Stimulated activated memory B cell treated with anti-CD40 and anti-IgM and Interleukin-4, amounts not matched to agents 10 μg/mL and 1 μg/mL and 100 μg/mL, for 72 hours (primary cell): ENCODE measurements around the gene DHPS.
"Not testable (repeated sequence)": the region's sequence is repeated elsewhere in the genome, so short reads cannot be mapped to it uniquely, and the experiment has no call there.

Experiments
- ATAC-seq: fragments of 150-1000 bp; cut with Tn5 transposase; 2 replicates; pipeline ENCODE4 v1.10.0; 2021
- H3K27ac Mint-ChIP-seq: one replicate; pipeline ENCODE4 v1.8.0; 2022; ENCODE audit warnings: mild to moderate bottlenecking, mixed read lengths
- H3K27me3 Mint-ChIP-seq: one replicate; pipeline ENCODE4 v1.8.0; 2022; ENCODE audit warnings: mixed read lengths
- H3K36me3 Mint-ChIP-seq: one replicate; pipeline ENCODE4 v1.8.0; 2022; ENCODE audit warnings: mixed read lengths
- H3K4me1 Mint-ChIP-seq: one replicate; pipeline ENCODE4 v1.8.0; 2022; ENCODE audit warnings: mixed read lengths
- H3K4me3 Mint-ChIP-seq: one replicate; pipeline ENCODE4 v1.8.0; 2022; ENCODE audit warnings: mild to moderate bottlenecking, moderate library complexity, mixed read lengths
- H3K9me3 Mint-ChIP-seq: one replicate; pipeline ENCODE4 v1.8.0; 2022; ENCODE audit warnings: mixed read lengths

DHPS gene

DNA sequence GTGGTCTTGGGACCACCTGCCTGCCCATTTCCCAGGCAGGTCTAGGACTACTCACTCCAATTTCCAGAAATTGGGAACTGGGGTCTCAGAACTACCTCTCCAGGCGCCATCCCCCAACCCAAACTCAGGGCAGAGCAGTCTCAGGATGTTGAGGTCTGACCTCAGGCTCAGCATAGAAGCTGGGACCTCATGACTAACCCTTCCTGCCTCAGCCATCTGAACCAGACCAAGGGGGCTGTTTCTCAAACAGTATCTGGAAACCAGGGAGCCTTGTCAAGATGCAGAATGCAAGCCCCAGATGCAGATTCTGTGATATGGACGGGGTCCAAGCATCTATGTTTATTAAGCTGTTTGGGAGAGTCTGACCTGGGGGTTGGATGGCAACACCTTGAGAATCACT is 13.4 kb upstream of the DHPS start:
- Mint-ChIP-seq H3K9me3 (no peaks in the 10 kb centered on the region), H3K27ac (no peak overlapping the region), H3K27me3 (no peaks in the 10 kb centered on the region), H3K4me1 (no peaks in the 10 kb centered on the region), H3K36me3 (peaks cover 11% of the 10 kb centered on the region), H3K4me3 (no peak overlapping the region)
- ATAC-seq = no peak

GRCh38 chr19:12694641-12695040 is 13.0 kb upstream of the DHPS start:
- Mint-ChIP-seq H3K4me1 (no peaks in the 10 kb centered on the region), H3K9me3 (no peaks in the 10 kb centered on the region), H3K36me3 (peaks cover 11% of the 10 kb centered on the region), H3K27ac (no peak overlapping the region), H3K27me3 (no peaks in the 10 kb centered on the region), H3K4me3 (no peak overlapping the region)
- no peak for ATAC-seq

DNA sequence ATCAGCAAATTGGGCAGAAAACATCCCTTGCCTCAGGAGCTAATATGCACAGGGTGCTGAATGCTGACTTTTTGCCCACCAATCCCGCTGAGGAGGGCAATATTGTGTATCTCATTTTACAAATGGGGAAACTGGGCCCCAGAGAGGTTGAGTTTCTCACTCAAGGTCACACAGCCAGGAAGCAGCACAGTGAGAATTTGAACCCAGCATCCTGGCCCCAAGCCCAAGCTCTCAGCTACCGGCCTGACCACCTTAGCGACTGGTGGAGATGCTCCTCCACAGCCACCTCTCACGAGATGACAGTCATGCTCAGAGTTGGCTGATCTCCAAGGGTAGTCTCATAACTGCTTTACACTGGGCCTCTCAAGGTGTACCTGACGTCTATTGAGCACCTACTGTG is 11.3 kb upstream of the DHPS start:
- Mint-ChIP-seq H3K27me3 (no peaks in the 10 kb centered on the region), H3K4me3 (no peak overlapping the region), H3K36me3 (peaks cover 8% of the 10 kb centered on the region), H3K9me3 (no peaks in the 10 kb centered on the region), H3K27ac (no peak overlapping the region), H3K4me1 (no peaks in the 10 kb centered on the region)
- no peak for ATAC-seq

DNA sequence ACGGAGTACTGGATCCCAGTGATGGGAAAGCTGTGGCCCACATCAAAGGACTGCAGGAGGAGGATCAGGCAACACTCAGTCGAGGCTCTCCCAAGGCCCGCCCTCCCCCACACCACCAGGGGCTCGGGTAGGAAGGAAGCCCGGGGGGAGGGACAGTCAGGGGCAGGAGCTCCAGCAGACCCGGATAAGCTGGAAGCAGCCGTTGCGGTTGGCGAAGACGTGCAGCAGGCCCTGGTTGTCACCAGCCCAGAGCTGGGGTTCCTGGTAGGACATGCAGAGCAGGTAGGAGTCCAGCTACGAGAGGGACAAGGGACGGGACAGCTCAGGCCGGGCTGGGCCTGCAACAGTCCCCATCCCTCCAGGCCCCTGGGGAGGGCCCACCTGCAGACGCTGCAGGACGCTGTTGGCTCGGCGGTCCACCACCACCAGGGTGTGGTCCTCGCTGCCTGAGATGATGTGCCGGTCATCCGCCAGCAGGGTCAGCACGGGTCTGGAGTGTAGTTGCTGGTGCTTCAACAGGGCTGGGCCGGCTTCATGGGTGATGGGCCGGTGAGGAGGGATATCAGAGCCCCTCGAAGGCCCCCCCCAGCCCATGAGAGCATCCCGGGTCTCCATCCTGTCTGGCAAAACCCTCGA is 8.0 kb upstream of the DHPS start:
- no peak overlapping the region for H3K4me3 Mint-ChIP-seq
- no peaks in the 10 kb centered on the region for H3K9me3 Mint-ChIP-seq
- peaks cover 6% of the 10 kb centered on the region for H3K4me1 Mint-ChIP-seq
- H3K27me3 Mint-ChIP-seq = no peaks in the 10 kb centered on the region
- H3K36me3 Mint-ChIP-seq = peaks cover 6% of the 10 kb centered on the region
- no peak overlapping the region for H3K27ac Mint-ChIP-seq
- peak; percentile 40 for ATAC-seq

GRCh38 chr19:12689012-12689411 is 7.3 kb upstream of the DHPS start:
- peaks cover 6% of the 10 kb centered on the region for H3K4me1 Mint-ChIP-seq
- no peak overlapping the region for H3K27ac Mint-ChIP-seq
- no peaks in the 10 kb centered on the region for H3K27me3 Mint-ChIP-seq
- H3K36me3 Mint-ChIP-seq = peaks cover 6% of the 10 kb centered on the region
- no peaks in the 10 kb centered on the region for H3K9me3 Mint-ChIP-seq
- no peak for ATAC-seq
- no peak overlapping the region for H3K4me3 Mint-ChIP-seq

DNA sequence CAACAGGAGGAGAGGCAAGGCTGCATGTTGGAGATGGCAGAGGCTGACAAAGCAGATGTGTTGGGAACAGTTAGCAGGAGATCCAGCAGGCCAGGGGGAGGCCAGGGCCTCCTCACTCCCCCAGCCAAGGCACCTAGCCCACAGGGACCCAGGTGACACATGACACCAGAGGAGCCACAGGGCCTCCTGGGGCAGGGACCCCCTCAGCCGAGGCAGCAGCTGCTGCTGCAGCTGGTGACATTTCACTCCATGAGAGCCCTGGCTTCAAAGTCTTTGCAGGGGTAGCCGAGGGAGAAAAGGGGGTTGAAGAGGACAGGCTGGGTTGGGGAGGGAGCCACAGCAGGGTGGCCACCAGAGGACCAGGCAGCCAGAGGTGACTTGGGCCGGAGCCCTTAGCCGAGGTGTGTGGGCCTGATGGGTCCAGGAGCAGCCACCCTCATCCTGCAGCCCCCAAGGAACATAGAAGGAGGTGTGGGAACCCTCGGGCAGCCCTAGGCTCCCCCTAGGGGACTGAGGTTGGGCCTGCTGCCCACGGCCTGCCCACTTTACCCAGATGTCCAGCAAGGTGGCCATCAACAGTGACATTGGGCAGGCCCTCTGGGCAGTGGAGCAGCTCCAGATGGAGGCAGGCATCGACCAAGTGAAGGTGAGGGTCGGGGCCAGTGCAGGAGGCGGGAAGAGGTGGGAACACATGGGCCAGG is 6.0 kb upstream of the DHPS start, which contains the start of gene GNG14:
Gene GNG14, plus strand, starts transcription at position 503 of the 701 bp plus-strand sequence. Its CDS starts 51 bp downstream, at position 554.
- ATAC-seq = no peak
- Mint-ChIP-seq H3K27ac (no peak within 1 kb of the TSS), H3K9me3 (no peaks in the 10 kb centered on the region), H3K36me3 (peaks cover 6% of the 10 kb centered on the region), H3K4me3 (no peak within 1 kb of the TSS), H3K27me3 (no peaks in the 10 kb centered on the region), H3K4me1 (peaks cover 6% of the 10 kb centered on the region)

DNA sequence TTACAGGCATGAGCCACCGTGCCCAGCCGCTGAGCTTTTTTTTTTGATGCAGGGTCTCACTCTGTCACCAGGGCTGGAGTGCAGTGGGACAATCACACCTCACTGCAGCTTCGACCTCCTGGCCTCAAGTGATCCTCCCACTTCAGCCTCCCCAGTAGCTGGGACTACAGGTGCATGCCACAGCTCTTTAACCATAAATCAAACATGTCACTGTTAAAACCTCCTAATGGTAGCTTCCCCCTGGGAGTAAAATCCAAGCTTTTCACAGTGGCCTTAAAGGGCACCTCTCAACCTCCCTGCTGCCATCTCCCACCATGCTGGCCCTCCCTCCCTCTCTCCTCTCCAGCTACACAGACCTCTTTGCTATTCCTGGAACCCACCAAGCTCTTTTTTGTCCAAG is 4.2 kb upstream of the DHPS start:
- Mint-ChIP-seq H3K36me3 (peaks cover 13% of the 10 kb centered on the region), H3K4me1 (peaks cover 13% of the 10 kb centered on the region), H3K4me3 (no peak overlapping the region), H3K27ac (no peak overlapping the region), H3K9me3 (no peaks in the 10 kb centered on the region), H3K27me3 (no peaks in the 10 kb centered on the region)
- ATAC-seq = no peak

- peaks cover 36% of the 10 kb centered on the region for H3K36me3 Mint-ChIP-seq
- no peaks in the 10 kb centered on the region for H3K27me3 Mint-ChIP-seq
- H3K9me3 Mint-ChIP-seq = no peaks in the 10 kb centered on the region
- peaks cover 31% of the 10 kb centered on the region for H3K4me1 Mint-ChIP-seq
- peak overlapping the region; percentile 12 for H3K4me3 Mint-ChIP-seq
- ATAC-seq = no peak
- H3K27ac Mint-ChIP-seq = no peak overlapping the region
These were observed 1.6 kb downstream of the DHPS start for GRCh38 chr19:12680034-12680433.

GRCh38 chr19:12678039-12678438 is 3.6 kb downstream of the DHPS start:
- not testable (repeated sequence) for H3K4me3 Mint-ChIP-seq, ATAC-seq, H3K27ac Mint-ChIP-seq, H3K9me3 Mint-ChIP-seq, H3K27me3 Mint-ChIP-seq
- Mint-ChIP-seq H3K36me3 (peaks cover 51% of the 10 kb centered on the region), H3K4me1 (peaks cover 43% of the 10 kb centered on the region)

GRCh38 chr19:12676928-12677327 is 4.8 kb downstream of the DHPS start:
- peaks cover 48% of the 10 kb centered on the region for H3K4me1 Mint-ChIP-seq
- no peaks in the 10 kb centered on the region for H3K9me3 Mint-ChIP-seq
- H3K36me3 Mint-ChIP-seq = peaks cover 57% of the 10 kb centered on the region
- peak overlapping the region; percentile 3 for H3K27ac Mint-ChIP-seq
- no peak overlapping the region for H3K4me3 Mint-ChIP-seq
- no peak for ATAC-seq
- H3K27me3 Mint-ChIP-seq = no peaks in the 10 kb centered on the region

- Mint-ChIP-seq H3K4me1 (peaks cover 51% of the 10 kb centered on the region), H3K27ac (peak overlapping the region; percentile 3), H3K36me3 (peaks cover 58% of the 10 kb centered on the region), H3K9me3 (no peaks in the 10 kb centered on the region), H3K4me3 (no peak overlapping the region), H3K27me3 (no peaks in the 10 kb centered on the region)
- peak; percentile 67 for ATAC-seq
These were observed 5.3 kb downstream of the DHPS start for GRCh38 chr19:12676384-12676792.

DNA sequence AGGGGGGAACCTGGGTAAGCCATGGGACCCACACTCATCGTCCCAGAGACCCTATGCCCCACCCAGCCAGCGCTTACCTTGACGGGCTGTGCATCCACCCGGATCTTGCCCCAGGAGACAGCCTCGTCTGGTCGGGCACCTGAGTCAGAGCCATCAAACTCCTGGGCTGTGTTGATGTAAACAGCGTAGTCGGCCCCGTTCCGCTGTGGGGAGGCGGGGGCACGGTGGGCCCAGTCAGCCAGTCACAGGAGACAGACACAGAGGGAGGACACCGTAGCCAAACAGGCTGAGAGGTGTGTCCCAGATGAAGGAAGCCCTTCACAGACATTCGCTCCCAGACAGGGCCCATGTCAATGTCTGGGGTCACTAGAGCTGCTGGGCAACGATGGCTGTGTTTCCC is 5.7 kb downstream of the DHPS start:
- Mint-ChIP-seq H3K27me3 (no peaks in the 10 kb centered on the region), H3K9me3 (no peaks in the 10 kb centered on the region), H3K36me3 (peaks cover 54% of the 10 kb centered on the region), H3K4me3 (no peak overlapping the region), H3K4me1 (peaks cover 46% of the 10 kb centered on the region), H3K27ac (peak overlapping the region; percentile 3)
- ATAC-seq = no peak

DNA sequence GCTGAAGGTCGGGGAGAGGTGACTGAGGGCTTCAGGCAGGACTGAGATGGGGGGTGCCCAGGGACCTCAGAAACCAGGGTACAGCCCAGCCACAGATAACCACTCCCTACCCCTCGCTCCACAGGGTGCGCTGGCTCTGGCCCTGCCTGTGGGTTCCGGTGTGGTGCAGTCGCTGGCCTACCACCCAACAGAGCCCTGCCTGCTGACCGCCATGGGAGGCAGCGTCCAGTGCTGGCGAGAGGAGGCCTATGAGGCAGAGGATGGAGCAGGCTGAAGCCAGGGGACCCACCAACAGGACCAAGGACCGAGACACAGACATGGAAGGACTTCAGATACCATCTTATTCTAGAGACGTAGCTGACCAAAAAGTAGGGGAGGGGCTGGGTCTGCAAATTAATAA is 6.3 kb downstream of the DHPS start:
- Mint-ChIP-seq H3K9me3 (no peaks in the 10 kb centered on the region), H3K27ac (no peak overlapping the region), H3K36me3 (peaks cover 51% of the 10 kb centered on the region), H3K4me1 (peaks cover 48% of the 10 kb centered on the region), H3K27me3 (no peaks in the 10 kb centered on the region), H3K4me3 (no peak overlapping the region)
- ATAC-seq = no peak

- Mint-ChIP-seq H3K27ac (no peak overlapping the region), H3K4me3 (no peak overlapping the region), H3K36me3 (peaks cover 51% of the 10 kb centered on the region)
These were observed 8.9 kb downstream of the DHPS start for GRCh38 chr19:12672744-12673143.

GRCh38 chr19:12670159-12670928 is 11.3 kb downstream of the DHPS start:
- peaks cover 61% of the 10 kb centered on the region for H3K4me1 Mint-ChIP-seq

More at GRCh38 chr19:12672744-12673143, 8.9 kb downstream of the DHPS start:
- Mint-ChIP-seq H3K4me1 (peaks cover 59% of the 10 kb centered on the region), H3K27me3 (no peaks in the 10 kb centered on the region), H3K9me3 (no peaks in the 10 kb centered on the region)
- ATAC-seq = no peak

More at GRCh38 chr19:12670159-12670928, 11.3 kb downstream of the DHPS start:
- ATAC-seq = no peak
- Mint-ChIP-seq H3K27me3 (no peaks in the 10 kb centered on the region), H3K27ac (peak overlapping the region; percentile 100), H3K9me3 (no peaks in the 10 kb centered on the region), H3K36me3 (peaks cover 36% of the 10 kb centered on the region), H3K4me3 (peak overlapping the region; percentile 96)
